Neural cell (in vitro differentiated cells): Measurements from ENCODE around the gene SYP. TPM values are rescaled to one million over a fixed set of nuclear protein-coding genes. Genes with fewer than 3 reads are reported as not detected.

Experiments
- H2AFZ ChIP-seq: fragments of 200-600, 300-800 bp; sonication (generic), shearing (Covaris generic); 2 replicates; pipeline ENCODE4 v1.6.0; 2014; ENCODE audit warnings: low read depth, mild to moderate bottlenecking, antibody characterized with exemption, low read length, moderate library complexity
- H3F3A ChIP-seq: fragments of 200-600 bp; shearing (Covaris generic); 2 replicates; pipeline ENCODE4 v1.6.1; 2016; ENCODE audit warnings: mild to moderate bottlenecking, moderate library complexity, mixed read lengths, antibody characterized with exemption, low read length; ENCODE audit not compliant: insufficient read depth, poor library complexity, severe bottlenecking
- H3K27ac ChIP-seq: fragments of 200-600, 300-800 bp; sonication (generic), shearing (Covaris generic); 2 replicates; pipeline ENCODE4 v1.5.1; 2014; ENCODE audit warnings: mild to moderate bottlenecking, low read length, moderate library complexity
- H3K27me3 ChIP-seq: fragments of 300-800, 200-600 bp; sonication (generic), shearing (Covaris generic); 2 replicates; pipeline ENCODE4 v1.6.0; 2014; ENCODE audit warnings: mild to moderate bottlenecking, low read depth, low read length, moderate library complexity; ENCODE audit not compliant: insufficient read depth
- H3K36me3 ChIP-seq: fragments of 300-800, 200-600 bp; sonication (generic), shearing (Covaris generic); 2 replicates; pipeline ENCODE4 v1.5.1; 2014; ENCODE audit warnings: mild to moderate bottlenecking, antibody characterized with exemption, low read length, moderate library complexity; ENCODE audit not compliant: insufficient read depth
- H3K4me2 ChIP-seq: fragments of 300-800, 200-600 bp; sonication (generic), shearing (Covaris generic); 2 replicates; pipeline ENCODE4 v1.6.0; 2014; ENCODE audit warnings: mild to moderate bottlenecking, low read length
- H3K4me3 ChIP-seq: fragments of 300-800, 200-600 bp; sonication (generic), shearing (Covaris generic); 2 replicates; pipeline ENCODE4 v1.5.1; 2014; ENCODE audit warnings: mild to moderate bottlenecking, low read length, moderate library complexity
- H3K79me2 ChIP-seq: fragments of 200-600 bp; shearing (Covaris generic); replicated peaks from 2 replicates; pipeline ENCODE4 v1.6.0; 2014; ENCODE audit warnings: mild to moderate bottlenecking, low read length, moderate library complexity; ENCODE audit not compliant: insufficient read depth
- H3K9ac ChIP-seq: fragments of 300-800, 200-600 bp; sonication (generic), shearing (Covaris generic); 2 replicates; pipeline ENCODE4 v1.6.1; 2016; ENCODE audit warnings: mild to moderate bottlenecking, low read length, mixed read lengths
- H3K9me2 ChIP-seq: fragments of 200-600 bp; shearing (Covaris generic); 2 replicates; pipeline ENCODE4 v1.6.1; 2016; ENCODE audit warnings: mild to moderate bottlenecking, low read length, mixed read lengths; ENCODE audit not compliant: insufficient read depth
- H3K9me3 ChIP-seq: fragments of 200-600, 300-800 bp; sonication (generic), shearing (Covaris generic); 2 replicates; pipeline ENCODE4 v1.6.1; 2016; ENCODE audit warnings: mild to moderate bottlenecking, mixed run types, low read length, moderate library complexity, mixed read lengths
- H4K20me1 ChIP-seq: fragments of 200-600 bp; shearing (Covaris generic); 2 replicates; pipeline ENCODE4 v1.6.1; 2016; ENCODE audit warnings: mild to moderate bottlenecking, mixed run types; ENCODE audit not compliant: insufficient read depth
- EP300 ChIP-seq: fragments of 450-650 bp; conservative IDR thresholded peaks from 2 replicates; pipeline ENCODE4 v1.6.1; 2014; ENCODE audit warnings: antibody characterized with exemption, mild to moderate bottlenecking, moderate library complexity; ENCODE audit not compliant: poor library complexity, severe bottlenecking
- EZH2 ChIP-seq: fragments of 200-600, 300-800 bp; shearing (Covaris generic), sonication (generic); IDR thresholded peaks from 2 replicates; pipeline ENCODE4 v1.6.1; 2014; ENCODE audit warnings: antibody characterized with exemption, low read length, borderline replicate concordance, mild to moderate bottlenecking; ENCODE audit not compliant: insufficient read depth, poor library complexity, severe bottlenecking
- MXI1 ChIP-seq: fragments of 450-650 bp; conservative IDR thresholded peaks from 2 replicates; pipeline ENCODE4 v1.6.1; 2014; ENCODE audit warnings: antibody characterized with exemption, mild to moderate bottlenecking; ENCODE audit not compliant: poor library complexity, severe bottlenecking
- POLR2AphosphoS5 ChIP-seq: IDR thresholded peaks from 2 replicates; pipeline ENCODE4 v1.6.1; 2012
- RAD21 ChIP-seq: fragments of 450-650 bp; conservative IDR thresholded peaks from 2 replicates; pipeline ENCODE4 v1.6.1; 2014; ENCODE audit warnings: antibody characterized with exemption, mild to moderate bottlenecking, moderate library complexity
- SMC3 ChIP-seq: fragments of 450-650 bp; conservative IDR thresholded peaks from 2 replicates; pipeline ENCODE4 v1.6.1; 2014; ENCODE audit warnings: antibody characterized with exemption, mild to moderate bottlenecking, moderate library complexity; ENCODE audit not compliant: poor library complexity
- TAF1 ChIP-seq: IDR thresholded peaks from 2 replicates; pipeline ENCODE4 v1.6.1; 2012; ENCODE audit warnings: low read depth
- polyA plus RNA-seq: library from polyadenylated mRNA; depleted of rRNA; stranded (reverse); fragments of >200 nt; gene quantifications from 2 replicates; pipeline ENCODE4 v1.2.3, GENCODE V29; 2014
- TF ChIP-seq, protein P1 (sequence below): fragments of 450-650 bp; IDR thresholded peaks from 2 replicates; pipeline ENCODE4 v1.5.1; 2014; ENCODE audit warnings: antibody characterized with exemption, mild to moderate bottlenecking, moderate library complexity; ENCODE audit not compliant: poor library complexity, severe bottlenecking
- TF ChIP-seq, protein P2 (sequence below): IDR thresholded peaks from 2 replicates; pipeline ENCODE4 v1.6.1; 2012; ENCODE audit warnings: borderline replicate concordance

The SYP gene
- polyA plus RNA-seq, 1 donor from 2014 or later: 240 TPM

DNA sequence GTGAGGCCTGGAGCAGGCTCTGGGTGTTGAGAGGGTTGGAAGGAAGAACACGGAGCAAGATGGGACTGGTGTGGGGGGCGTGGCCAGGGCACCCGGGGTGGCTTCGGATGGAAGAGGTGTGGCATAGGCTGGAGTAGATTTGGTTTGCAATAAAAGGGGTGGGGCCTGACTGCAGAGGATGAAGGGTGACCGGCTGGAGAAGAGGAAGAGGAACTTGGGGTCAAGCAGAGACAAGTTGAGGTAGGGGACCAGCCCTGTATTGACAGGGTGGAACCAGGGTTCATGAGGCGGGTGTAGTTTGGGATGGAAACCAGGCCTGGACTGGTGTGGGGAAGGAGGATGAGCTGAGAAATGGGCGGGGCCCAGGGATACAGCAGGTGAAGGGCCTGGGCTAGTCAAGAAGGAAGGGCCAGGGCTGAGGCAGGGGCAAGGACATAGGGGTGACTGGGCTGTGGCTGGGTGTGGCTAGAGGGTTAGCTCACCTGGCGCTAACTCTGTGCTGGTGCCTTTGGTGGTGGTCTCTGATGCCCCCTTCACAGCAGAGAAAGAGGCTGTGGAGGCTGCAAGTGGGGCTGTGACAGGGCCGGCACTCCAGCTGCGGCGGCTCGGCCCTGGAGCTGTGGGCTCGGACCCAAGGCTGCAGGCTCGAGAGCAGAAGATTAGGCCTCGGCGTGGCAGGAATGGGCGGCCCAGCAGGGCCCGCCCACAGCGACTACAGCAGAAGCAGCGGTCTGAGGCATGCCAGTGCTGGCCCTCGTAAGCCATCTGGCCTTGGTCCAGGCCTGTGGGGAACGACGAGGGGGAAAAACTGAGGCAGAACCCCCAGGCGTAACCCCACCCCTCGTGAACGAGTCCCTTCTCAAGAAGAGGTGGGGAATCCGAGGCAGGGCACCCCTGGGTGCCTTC is 23.3 kb downstream of the SYP start:
- no peak overlapping the region for H3K9ac ChIP-seq
- H3K4me2 ChIP-seq: no peak overlapping the region
- H3K4me3 ChIP-seq: no peak overlapping the region
- no peaks in the 10 kb centered on the region for H3K9me2 ChIP-seq
- TF ChIP-seq EZH2 (no peak), MXI1 (no peak), TAF1 (no peak)
- TF ChIP-seq, protein P1, sequence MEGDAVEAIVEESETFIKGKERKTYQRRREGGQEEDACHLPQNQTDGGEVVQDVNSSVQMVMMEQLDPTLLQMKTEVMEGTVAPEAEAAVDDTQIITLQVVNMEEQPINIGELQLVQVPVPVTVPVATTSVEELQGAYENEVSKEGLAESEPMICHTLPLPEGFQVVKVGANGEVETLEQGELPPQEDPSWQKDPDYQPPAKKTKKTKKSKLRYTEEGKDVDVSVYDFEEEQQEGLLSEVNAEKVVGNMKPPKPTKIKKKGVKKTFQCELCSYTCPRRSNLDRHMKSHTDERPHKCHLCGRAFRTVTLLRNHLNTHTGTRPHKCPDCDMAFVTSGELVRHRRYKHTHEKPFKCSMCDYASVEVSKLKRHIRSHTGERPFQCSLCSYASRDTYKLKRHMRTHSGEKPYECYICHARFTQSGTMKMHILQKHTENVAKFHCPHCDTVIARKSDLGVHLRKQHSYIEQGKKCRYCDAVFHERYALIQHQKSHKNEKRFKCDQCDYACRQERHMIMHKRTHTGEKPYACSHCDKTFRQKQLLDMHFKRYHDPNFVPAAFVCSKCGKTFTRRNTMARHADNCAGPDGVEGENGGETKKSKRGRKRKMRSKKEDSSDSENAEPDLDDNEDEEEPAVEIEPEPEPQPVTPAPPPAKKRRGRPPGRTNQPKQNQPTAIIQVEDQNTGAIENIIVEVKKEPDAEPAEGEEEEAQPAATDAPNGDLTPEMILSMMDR: no peak
- H3K36me3 ChIP-seq: no peaks in the 10 kb centered on the region
- peaks cover 17% of the 10 kb centered on the region for H3K27me3 ChIP-seq
- H2AFZ ChIP-seq: no peak overlapping the region
- H3K79me2 ChIP-seq: no peaks in the 10 kb centered on the region
- no peaks in the 10 kb centered on the region for H4K20me1 ChIP-seq
- H3K27ac ChIP-seq: no peak overlapping the region
- no peaks in the 10 kb centered on the region for H3F3A ChIP-seq
- H3K9me3 ChIP-seq: no peaks in the 10 kb centered on the region

DNA sequence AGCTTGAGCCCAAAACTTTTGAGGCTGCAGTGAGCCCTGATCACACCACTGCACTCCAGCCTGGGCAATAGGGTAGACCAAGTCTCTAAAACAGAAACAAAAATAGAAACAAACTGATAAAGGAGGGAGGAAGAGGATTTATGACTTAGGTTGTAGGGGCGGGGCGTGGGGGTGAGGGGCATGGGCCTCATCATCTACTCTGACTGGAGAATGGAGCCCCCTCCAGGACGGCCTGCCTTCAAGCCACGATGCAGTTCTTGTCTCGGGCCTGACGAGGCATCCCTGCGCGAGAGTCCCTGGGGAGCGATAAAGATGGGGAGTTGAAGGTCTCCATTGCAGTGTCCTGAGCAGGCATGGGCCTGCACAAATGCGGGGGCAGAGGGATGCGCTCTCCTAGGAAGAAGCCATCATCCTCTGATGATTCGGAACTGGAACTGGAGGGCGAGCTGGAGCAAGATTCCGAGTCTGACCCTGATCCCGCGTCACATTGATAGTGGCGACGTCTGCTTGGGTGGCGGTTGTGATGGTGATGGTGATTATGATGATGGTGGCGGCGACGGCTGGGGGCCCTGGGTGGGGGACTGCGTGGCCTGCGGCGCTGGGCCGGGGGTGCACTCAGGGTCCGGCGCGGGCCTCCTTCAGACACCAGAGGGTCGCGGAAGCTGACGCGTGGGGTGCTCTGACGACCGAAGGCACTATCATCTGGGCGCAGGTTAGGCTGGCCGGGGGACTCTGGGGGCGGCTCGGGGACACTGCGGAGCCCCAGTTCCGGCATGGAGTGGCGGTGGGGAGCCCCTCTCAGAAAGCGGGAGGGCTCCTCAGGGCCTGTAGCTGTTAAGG is 24.3 kb downstream of the SYP start:
- no peak overlapping the region for H3K9ac ChIP-seq
- peaks cover 22% of the 10 kb centered on the region for H3K27me3 ChIP-seq
- no peaks in the 10 kb centered on the region for H3K9me3 ChIP-seq
- H2AFZ ChIP-seq: no peak overlapping the region
- H4K20me1 ChIP-seq: no peaks in the 10 kb centered on the region
- H3F3A ChIP-seq: no peaks in the 10 kb centered on the region
- no peaks in the 10 kb centered on the region for H3K79me2 ChIP-seq
- no peaks in the 10 kb centered on the region for H3K9me2 ChIP-seq
- no peaks in the 10 kb centered on the region for H3K36me3 ChIP-seq
- no peak overlapping the region for H3K4me2 ChIP-seq
- no peak overlapping the region for H3K27ac ChIP-seq
- H3K4me3 ChIP-seq: no peak overlapping the region
- TF ChIP-seq MXI1 (no peak), EP300 (no peak), RAD21 (no peak), POLR2AphosphoS5 (no peak), SMC3 (no peak), EZH2 (no peak), TAF1 (no peak)
- TF ChIP-seq, protein P1: no peak
- TF ChIP-seq, protein P2, sequence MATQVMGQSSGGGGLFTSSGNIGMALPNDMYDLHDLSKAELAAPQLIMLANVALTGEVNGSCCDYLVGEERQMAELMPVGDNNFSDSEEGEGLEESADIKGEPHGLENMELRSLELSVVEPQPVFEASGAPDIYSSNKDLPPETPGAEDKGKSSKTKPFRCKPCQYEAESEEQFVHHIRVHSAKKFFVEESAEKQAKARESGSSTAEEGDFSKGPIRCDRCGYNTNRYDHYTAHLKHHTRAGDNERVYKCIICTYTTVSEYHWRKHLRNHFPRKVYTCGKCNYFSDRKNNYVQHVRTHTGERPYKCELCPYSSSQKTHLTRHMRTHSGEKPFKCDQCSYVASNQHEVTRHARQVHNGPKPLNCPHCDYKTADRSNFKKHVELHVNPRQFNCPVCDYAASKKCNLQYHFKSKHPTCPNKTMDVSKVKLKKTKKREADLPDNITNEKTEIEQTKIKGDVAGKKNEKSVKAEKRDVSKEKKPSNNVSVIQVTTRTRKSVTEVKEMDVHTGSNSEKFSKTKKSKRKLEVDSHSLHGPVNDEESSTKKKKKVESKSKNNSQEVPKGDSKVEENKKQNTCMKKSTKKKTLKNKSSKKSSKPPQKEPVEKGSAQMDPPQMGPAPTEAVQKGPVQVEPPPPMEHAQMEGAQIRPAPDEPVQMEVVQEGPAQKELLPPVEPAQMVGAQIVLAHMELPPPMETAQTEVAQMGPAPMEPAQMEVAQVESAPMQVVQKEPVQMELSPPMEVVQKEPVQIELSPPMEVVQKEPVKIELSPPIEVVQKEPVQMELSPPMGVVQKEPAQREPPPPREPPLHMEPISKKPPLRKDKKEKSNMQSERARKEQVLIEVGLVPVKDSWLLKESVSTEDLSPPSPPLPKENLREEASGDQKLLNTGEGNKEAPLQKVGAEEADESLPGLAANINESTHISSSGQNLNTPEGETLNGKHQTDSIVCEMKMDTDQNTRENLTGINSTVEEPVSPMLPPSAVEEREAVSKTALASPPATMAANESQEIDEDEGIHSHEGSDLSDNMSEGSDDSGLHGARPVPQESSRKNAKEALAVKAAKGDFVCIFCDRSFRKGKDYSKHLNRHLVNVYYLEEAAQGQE: no peak
